Measurements from ENCODE around the gene SDE2.
"Not testable (repeated sequence)": the region's sequence is repeated elsewhere in the genome, so short reads cannot be mapped to it uniquely, and the experiment has no call there.

The SDE2 gene

DNA sequence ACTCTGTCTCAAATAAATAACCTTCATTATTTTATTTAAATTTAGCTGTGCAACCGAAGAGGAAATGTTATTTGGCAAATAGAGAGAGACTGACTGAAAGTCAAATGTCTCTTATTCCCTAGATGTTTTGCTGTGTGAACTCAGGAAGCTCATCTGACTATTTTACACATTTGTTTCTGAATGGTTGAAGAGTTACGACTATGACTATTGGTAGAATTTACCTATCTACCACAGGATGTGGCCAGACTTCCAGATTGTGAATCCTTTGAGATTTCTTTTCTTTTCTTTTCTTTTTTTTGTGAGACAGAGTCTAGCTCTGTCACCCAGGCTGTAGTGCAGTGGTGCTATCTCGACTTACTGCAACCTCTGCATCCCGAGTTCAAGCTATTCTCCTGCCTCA, 5.3 kb upstream of the SDE2 start:
- DNase-seq: no peak

DNA sequence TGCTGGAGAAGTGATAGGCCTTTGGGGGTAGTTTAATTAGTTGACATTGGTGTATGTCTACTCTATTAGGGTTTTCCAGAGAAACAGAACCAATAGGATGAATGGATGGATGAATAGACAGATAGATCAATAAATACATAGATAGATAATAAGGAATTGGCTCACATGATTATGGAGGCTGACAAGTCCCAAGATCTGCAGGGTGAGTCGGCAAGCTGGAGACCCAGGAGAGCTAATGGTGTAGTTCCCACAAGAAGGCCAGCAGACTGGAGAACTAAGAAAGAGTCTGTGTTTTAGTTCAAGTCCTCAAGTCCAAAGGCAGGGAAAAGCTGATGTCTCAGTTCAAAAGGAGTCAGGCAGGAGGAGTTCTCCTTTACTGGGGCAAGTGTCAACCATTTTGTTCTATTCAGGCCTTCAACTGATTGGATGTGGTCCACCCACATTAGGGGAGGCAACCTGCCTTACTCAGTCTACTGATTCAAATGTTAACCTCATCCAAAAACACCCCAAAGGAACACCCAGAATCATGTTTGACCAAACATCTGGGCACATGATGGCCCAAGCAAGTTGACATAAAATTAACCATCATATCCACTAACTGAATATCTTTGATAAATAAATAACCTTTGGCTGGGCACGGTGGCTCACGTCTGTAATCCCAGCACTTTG, 4.5 kb upstream of the SDE2 start:
- no peak for DNase-seq

DNA sequence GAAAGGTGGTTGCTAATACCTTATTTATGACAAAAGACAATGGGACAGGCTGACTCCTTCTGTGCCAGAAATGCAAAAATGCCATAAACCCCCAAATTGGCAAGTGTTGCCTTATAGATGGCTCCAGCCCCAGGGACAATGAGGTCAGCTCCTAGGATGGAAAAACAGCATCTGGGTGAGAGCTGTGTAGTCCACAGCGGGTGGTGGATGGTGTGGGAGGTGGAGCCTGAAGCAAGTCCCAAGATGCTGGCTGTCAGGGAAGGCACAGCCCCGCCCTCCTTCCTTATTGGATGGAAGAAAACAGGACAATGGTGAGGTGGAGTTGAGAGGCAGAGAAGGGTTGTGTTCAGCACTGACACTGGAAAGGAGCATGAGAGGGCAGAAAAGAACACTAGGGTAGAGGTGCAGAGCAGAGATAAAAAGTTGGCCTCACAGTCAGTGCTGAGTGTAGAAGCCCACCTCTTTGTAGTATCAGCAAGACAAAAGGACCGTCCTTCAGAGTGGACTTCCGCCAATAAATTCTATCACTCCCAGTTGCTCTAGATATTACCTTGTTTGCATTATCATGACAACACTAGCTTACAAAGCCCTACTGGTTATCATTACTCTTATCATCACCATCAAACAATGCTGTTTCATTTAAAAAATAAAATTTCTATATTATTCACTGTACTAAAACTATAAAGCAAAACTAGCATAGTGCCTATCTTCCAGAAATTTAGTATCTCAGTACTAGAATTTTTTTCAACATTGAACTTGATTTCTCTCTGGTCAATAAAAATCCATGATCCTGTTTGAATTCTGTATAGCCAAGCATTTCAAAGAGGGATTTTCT, 3.7 kb upstream of the SDE2 start:
- peak in 1 of 2 donors; percentile 55 for DNase-seq

DNA sequence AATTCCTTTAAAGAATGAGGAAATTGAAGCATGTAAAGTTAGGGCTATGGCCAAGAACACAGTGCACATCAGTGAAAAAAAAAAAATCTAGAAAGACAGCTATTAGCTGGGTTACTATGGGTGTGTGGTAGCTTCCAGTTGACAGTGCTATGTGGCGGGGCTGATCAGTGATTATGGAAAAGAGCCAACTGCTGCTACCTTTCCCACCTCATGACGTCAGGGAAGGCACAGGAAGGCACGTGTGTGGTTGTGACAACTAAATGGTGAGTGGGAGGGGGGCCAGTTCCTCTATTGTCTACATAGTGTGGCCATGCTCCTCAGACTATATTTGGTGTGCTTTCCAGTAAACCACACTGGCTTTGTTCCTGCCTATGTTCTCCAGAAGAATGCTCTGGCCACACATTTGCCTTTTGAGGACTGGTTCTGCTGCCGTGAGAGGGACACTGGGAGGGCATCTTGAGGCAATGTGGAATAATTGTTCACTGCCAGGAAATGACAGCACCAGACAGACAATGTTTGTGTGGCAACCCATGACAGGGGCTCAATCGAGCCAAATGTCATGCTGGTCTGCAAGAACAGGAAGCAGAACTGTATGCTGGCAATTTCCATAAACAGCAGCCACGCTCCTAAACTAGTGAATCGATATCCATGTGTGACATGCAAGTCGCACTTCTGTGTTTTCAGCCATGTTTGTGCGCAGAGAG, 3.0 kb upstream of the SDE2 start:
- peak; percentile 73 to 88 for DNase-seq

DNA sequence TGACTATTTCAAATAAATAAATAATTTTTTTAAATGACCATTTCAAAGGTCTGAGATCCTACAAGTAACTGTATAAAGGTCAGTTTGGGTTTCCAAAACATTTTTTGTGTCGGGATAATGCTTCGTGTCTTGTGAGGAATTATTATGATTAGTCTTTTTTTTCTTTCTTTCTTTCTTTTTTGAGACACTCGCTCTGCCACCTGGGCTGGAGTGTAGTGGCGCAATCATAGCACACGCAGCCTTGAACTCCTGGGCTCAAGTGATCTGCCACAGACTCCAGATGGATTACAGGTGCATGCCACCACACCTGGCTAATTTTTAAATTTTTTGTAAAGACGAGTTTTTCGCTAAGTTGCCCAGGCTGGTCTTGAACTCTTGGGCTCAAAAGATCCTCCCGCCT, 1.9 kb upstream of the SDE2 start:
- DNase-seq: no peak

DNA sequence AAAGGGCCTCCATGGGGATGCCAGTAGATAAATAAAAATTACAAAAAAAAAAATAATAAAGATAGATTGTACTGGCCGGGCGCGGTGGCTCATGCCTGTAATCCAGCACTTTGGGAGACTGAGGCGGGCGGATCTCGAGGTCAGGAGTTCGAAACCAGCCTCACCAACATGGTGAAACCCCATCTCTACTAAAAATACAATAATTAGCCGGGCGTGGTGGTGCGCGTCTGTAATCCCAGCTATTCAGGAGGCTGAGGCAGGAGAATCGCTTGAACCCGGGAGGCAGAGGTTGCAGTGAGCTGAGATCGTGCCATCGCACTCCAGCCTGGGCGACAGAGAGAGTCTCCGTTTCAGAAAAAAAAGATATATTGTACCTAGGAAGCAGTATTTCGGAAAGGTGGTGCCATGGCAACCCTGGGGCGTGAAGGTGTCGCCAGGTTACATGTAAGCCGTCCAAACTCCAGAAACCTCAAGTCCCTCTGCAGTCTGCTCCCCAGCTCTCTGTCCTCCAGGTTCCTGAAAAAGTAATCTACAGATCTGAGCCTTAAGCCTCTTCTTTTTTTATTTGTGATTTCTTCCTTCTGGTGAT, 1.4 kb upstream of the SDE2 start:
- peak; percentile 15 to 67 for DNase-seq

DNA sequence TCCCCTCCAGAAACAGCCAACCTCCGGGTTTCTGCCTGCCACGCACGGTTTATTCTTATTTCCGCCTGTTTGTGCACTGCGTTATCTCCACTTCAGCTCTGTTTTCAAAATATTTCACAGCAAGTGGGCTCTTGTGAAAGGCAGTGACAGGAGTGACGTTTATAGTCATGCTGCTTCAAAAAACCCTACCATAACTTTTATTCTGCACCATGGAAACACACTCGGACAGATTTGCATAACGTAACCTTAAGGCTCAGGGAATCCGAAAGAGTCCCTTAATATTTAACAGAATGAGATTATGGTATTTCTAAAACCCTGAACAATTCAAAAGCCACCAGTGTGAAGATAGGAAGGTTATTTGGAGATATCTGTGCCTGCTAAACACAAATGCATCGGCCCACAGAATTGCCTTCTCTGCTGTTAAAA, 782 bp upstream of the SDE2 start:
- DNase-seq: peak; percentile 79 to 82

DNA sequence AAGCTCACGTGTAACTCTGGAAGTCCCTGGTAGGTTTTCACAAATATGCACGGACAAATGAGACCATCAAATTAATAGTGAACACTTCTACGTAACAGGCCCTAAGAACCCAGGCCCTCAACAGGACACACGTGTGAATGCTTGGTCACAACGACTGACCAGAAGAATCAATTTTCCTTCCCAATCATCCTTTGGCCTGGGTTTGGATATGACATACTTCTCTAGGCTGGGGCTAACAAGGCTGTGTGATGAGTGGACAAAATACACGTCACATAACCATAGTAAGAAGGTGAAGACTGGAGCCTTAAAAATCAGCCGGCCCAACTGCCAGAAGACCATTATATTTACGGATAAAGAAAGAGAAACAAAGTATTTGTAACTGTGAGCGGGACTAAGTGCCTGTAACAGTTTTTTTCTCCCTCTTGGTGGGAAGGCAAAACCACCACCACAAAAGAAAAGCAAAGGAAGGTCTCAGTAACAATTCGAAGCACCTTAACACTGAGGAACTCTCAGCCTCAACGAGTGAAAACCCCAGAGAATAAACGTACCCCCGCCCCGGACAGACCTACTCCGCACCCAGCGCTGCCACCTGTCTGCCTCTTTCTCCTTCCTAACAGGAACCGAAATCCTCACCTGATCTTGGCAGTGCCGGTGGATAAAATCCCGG, 450 bp downstream of the SDE2 start:
- DNase-seq: no peak

DNA sequence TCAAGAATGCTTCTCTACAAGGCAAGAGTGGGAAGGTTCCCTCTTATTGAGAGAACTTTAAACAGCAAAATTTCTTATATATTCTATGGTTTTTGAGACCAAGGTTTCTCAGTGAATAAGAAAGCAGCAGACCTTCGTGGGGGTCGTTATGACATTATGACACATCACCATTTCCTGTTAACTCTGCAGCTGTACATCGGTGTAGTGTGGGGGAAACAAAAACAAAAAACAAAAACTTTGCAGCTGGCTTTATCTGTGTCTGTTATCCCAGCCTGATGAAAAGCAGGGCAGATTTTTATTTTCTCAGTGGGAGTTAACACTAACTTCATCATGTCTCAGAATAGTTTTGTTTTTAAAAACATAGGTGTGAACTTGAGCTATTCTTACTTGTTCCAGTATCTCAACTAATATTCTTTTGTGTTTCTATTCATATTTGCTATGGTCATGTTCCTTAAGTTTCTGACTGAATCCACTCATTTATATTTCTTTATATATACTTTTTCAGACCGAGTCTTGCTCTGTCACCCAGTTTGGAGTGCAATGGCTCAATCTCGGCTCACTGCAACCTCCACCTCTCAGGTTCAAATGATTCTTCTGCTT, 2.1 kb downstream of the SDE2 start:
- peak in 1 of 2 donors; percentile 31 for DNase-seq

DNA sequence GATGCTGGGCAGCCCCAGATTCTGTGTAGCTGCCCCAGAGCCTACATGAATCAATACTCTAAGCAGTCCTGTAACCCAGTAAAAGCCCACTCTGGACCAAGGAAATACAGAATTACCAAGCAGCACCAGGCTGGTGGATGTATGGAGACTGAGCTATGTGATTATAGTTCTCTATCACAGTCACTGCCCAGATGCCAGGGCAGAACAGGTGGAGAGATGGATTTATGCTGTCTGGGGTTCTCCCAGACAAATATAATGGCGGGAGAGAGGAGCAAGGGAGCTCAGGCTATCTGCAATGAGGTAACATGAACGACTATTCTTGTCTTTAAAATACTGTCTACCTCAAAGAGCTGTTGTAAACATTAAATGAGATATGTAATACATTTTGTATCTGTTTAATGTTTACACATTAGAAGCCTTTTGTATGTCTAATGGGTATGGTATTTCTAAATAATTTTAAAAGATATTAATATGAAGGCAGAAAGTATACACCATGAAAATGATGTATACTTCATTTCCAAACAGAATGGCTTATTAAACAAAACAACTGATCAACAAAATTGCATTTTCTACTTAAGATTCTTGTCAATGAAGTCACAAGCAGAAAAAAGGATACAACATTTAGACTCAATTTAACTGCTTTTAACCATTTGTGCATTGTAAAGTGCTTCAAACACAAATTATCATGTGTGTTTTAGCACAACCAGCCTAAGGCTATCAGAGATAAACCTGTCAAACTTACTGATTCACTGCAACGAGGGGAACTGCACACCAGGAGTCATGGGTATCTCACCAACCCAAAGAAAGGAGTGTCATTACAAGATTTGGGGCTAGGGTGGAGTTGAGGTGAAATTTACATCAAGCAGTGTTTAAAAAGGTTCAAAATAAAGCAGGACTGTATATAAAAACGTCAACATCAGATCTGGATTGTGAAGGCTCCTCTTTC, 3.0 kb downstream of the SDE2 start:
- no peak for DNase-seq

DNA sequence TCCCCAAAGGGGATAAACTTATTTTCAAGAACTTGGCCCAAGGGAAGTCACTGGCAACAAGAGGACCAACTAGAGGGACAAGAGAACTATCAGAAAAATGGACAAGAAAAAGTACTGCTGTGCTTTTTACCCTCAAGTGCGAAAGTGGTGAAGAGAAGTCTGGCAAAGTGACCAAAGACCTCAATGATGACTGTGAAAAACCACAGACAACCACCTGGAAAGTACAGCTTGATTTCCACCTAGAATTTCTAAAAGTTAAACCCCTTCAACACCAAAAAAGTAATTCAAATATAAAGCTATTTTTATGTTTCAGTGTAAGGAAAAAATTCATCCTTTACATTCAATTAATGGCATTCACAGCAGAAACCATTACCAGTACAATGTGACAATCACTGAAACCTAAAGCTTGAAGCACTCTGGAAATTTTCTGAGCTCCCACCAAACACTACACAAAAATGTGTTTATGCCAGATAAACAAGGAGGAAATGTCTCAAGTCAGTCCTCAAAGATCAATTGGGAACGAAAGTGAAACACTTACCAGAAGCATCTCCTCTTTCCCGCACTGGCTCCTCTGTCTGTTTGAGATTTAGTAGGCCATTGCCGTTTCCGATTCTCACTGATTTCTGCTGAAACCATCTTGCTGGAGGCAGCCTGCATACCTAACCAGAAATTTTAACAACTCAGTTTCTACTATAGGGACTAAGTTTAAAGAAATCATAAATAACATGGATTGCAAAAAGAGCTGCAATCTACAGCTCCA, 8.3 kb downstream of the SDE2 start:
- peak in 1 of 2 donors; percentile 44 for DNase-seq

DNA sequence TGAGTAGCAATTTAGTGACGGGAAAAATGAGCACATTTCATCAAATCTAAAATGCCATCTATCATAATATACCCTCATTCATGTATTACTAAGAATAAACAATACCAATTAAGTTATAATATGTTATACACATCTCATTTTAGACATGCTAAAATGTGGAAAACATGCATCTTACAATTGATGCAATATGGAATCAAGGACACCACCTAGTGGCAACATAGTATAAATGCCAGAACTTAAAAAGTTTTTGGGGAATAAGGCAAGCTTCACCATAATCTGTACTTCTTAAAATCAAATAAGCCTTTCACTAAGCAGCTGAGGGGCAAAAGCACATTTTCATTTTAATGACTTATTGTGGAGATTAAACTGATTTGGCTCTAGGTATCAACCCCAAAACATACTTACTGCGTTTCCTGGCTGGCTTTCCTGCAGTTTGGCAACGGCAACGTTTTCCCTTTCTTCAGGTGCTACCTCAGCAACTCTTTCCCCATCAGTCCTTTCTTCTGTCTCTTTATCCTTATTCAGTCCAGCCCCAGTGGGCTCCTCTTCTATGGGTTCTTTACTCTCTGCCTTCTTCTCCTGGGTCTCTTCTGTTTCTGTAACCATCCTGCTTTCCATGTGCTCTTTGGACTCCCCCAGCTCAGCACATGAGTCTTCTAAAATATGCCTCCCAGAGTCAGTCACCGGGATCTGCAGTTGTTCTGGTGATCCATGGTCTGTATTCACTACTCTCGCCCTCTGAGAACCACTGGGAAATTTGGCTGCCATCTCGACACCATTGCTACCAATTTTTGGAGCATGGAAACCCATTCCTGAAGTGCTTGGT, 11.4 kb downstream of the SDE2 start:
- DNase-seq: peak in 1 of 2 donors; percentile 55

DNA sequence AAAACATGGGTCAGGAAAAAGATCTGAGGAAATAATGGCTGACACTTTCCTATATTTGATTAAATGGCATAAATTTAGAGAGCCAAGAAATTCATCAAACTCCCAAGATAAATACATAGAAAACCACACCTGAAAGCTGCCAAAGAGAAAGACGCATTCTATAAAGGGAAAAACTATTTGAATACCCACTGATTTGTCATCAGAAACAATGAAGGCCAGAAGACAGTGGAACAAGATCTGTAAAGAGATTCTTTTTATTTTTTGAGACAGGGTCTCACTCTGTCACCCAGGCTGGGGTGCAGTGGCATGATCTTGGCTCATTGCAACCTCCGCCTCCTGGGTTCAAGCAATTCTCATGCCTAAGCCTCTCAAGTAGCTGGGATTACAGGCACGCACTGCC, 17.4 kb downstream of the SDE2 start:
- no peak for DNase-seq

DNA sequence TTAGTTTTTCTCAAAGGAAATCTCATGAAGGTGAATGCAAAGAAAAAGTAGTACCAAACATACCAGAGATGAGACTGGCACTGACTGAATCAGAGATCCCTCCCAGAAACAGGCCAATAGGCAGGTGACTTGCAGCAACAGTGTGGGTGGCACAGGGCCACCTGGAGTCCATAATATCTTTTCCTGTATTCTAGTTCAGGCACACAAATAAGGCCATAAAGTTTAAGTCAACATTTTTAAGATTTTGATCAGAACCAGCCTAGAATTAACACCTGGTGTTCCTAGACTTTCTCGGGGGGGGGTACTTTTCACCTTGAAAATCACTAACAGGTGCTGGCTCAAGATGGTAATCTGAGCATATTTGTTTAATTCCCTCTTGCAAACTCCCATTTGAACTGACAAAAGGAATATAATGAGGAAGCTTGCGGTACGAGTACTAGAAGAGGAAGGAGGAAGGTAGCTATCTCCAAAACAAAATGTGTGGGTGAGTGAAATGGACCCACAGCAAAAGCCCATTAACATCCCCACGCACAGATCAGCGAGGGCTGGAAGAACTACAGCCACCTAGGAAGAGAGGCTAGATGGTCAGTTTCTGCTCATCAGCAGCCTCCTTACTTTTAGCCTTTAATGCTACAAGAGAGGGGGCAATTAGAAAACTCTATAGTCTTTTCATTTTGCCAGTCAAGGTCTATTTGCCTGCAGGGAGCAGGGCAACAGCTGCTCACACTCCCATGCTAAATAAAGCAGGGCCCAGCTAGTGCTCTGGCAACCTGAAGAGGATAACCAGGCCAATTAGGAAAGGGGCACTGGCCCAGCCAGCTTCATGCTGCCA, 18.9 kb downstream of the SDE2 start:
- DNase-seq: no peak

DNA sequence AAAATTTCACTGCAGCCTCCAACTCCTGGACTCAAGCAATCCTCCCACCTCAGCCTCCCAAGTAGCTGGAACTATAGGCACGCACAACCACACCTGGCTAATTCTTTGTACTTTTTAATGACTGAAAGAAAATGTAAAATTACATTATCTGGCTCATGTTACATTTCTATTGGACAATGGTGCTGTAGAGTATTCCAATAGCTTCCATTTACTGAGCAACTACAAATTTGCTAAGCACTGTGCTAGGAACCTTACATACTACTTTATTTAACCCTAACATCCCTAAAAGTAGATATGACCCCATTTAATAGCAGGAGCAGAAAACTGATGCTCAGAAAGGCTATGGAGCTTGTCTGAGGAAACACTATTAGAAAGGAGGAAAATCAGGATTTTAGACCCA, 19.7 kb downstream of the SDE2 start:
- no peak for DNase-seq

DNA sequence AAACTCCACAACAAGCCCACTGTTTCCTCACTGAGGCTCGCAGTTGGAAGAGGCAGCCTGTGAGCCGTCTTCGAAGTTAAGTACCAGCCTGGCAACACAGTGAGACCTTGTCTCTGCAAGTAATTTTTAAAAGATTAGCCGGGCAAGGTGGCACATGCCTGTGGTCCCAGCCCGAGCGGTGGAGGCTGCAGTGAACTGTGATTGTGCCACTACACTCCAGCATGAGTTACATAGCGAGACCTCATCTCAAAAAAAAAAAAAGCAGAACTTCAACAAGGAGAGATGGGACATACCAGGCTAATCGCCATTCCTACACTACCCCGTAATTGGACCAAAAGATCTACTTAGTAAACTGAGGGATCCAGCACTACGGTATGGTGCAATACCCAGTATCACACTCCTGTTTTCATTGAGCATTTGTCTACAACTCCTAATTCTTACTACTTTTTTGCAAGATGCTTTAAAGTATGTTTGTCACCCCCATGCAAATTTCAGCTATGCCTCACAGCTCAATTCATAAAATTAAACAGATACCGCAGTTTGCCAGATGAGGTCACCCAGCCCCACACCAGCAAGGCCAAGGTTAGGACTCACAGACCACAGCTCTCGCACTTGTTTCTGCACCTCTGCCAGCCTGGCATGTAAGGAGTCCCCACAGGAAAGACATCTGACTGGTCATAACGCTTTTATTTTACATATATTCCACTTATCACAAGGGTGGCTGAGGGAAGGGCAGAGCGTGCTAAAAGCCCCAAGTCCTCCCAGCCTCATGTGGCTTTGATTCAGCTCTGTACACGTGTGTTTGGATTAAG, 21.0 kb downstream of the SDE2 start:
- peak in 1 of 2 donors; percentile 43 for DNase-seq

DNA sequence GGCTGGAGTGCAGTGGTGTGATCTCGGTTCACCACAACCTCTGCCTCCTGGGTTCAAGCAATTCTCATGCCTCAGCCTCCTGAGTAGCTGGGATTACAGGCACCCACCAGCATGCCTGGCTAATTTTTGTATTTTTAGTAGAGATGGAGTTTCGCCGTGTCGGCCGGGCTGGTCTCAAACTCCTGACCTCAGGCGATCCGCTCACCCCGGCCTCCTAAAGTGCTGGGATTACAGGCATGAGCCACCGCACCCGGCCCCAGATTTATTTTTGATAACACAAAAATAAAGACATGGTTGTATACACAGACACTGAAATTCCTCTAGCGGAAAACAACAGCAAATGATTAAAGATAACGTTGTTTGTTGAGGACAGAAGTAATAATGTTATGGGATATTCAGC, 24.0 kb downstream of the SDE2 start:
- DNase-seq: not testable (repeated sequence)

DNA sequence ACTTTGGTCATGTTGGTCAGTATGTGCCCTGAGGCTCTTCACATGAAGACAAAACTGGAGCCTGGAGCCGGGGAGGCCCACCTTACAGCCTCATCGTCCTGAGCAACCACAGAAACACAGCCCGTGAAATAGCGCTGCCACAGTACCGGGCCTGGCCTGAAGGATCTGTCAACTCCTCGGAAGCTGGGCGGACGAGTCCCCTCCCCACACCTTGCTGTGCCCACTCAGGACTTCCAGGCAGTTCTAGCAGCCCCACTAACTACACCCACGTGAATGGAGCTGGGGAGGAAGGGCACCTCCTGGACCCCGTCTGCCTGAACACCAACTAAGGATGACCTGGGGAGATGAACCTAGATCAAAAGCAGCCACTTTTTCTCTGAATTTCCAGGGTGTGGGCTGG, 24.7 kb downstream of the SDE2 start:
- DNase-seq: no peak

Measured in CD4-positive, alpha-beta T cell treated with Interleukin-1 beta for 1 hour (primary cell).